Frontal cortex (tissue), 4 donors: ENCODE data around the gene HOXC12. TPM values are rescaled to one million over a fixed set of nuclear protein-coding genes. Genes with fewer than 3 reads are reported as not detected.

ENCODE experiments used
- DNase-seq, 2 donors: peaks; one replicate each; pipeline ENCODE4 v3.0.0; 2012; ENCODE audit warnings: low spot score in 2 of 2
- FAIRE-seq: peaks from 2 replicates; lab custom pipeline; 2012; peaks lifted over from hg19 to GRCh38; lab: Jason Lieb, UNC
- total RNA-seq: library from RNA; depleted of rRNA; stranded (reverse); fragments of >200 nt; gene quantifications from one replicate; pipeline ENCODE4 v1.2.3, GENCODE V29; 2014
- donor health status: control.
- donor health status: control.
- donor health status: control.

The HOXC12 gene
- not detected for total RNA-seq

DNA sequence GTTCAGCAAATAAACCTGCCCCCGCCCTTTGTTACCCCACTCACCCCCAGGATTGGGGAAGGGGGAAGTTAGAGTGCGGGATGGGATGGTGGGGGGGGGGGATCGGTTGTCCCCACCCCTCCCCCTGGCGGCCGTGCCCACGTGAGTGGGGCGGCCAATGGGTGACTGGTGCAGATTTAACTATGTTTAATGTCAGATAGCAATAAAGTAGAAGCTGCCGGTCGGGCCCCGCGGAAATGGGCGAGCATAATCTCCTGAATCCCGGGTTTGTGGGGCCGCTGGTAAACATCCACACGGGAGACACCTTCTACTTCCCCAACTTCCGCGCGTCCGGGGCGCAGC is at the start of gene HOXC12:
Gene HOXC12 (plus strand): TSS at position 210 of the 342 bp plus-strand sequence. CDS start 27 bp downstream, at position 237.
- DNase-seq (no peak), FAIRE-seq (no peak)

GRCh38 chr12:53907103-53907502 is 47.6 kb upstream of the HOXC12 start:
- DNase-seq (no peak), FAIRE-seq (no peak)

DNA sequence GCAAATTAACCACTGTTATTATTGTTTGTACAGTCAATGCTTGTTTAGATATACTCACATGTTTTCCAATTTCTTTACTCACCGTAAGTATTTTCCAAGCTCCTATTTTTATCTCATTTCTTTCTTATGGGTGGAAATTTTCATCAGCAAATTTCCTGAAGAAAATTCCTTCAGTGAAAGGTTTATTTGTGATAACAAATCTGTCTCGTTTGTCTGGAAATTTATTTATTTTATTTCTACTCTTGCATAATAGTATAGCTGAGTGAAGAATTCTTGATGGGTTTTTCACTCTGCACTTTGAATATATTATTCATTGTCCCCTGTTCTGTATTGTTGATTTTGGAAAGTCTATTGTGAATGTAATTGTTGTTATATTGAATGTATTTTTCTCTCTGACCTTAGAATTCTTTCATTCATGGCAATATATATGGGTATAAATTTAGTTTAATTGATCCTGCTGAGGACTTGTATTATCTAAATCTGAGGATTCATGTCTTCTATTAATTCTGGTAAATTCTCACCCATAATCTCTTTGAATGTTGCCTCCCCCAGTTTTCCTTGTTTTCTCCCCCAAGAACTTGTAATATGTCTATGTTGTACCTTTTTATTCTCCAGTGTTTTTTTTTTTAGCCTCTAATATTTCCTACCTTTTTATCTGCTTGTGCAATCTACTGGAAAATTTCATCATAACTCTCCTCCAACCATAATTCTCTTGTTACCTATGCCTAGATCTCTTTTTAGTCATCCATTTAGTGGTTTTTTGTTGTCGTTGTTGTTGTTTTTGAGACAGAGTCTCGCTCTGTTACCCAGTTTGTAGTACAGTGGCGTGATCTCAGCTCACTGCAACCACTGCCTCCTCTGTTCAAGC is 37.7 kb upstream of the HOXC12 start:
- DNase-seq = no peak
- no peak for FAIRE-seq

DNA sequence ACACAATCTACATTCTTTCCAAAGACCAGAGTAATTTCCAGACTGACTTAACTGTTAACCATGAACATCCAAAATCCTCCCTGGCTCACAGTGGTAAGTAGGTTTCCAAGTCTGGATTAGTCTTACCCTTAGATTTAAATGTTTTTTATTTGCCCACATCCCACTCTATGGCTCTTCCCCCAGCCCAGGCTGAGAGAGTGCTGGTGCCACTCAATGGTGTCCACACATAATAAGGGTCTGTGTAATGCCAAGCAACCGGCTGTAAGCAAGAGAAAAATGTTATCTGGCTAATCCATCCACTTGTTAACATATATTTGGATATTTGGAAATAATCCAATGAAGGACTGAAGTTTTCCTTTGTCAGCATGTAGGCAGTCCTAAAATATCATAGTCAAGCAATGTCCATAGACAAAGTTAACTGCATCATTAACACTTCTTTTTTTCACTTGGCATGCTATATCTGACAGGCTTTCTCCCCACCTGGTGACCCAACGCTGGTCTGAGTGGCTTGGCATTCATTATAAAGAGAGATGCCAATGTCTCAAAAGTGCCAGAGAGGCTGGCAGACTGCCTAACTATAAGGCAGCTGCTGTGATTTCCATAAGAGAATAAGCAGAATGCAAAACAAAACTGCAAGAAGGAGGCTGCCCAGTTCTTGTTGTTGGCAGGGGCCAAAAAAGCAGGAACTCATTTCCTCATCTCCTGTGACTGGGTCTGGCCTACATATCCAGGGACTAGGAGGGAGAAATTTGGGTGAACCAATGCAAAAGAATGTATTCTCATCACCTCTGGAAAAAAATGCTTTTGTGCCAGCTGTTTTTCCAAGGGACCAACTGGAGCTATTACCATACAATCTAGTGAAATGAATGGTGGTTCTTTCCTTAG is 29.9 kb upstream of the HOXC12 start:
- no peak for FAIRE-seq
- no peak for DNase-seq

- DNase-seq = no peak
- FAIRE-seq = no peak
Observed at GRCh38 chr12:53927220-53928029, 27.3 kb upstream of the HOXC12 start.

DNA sequence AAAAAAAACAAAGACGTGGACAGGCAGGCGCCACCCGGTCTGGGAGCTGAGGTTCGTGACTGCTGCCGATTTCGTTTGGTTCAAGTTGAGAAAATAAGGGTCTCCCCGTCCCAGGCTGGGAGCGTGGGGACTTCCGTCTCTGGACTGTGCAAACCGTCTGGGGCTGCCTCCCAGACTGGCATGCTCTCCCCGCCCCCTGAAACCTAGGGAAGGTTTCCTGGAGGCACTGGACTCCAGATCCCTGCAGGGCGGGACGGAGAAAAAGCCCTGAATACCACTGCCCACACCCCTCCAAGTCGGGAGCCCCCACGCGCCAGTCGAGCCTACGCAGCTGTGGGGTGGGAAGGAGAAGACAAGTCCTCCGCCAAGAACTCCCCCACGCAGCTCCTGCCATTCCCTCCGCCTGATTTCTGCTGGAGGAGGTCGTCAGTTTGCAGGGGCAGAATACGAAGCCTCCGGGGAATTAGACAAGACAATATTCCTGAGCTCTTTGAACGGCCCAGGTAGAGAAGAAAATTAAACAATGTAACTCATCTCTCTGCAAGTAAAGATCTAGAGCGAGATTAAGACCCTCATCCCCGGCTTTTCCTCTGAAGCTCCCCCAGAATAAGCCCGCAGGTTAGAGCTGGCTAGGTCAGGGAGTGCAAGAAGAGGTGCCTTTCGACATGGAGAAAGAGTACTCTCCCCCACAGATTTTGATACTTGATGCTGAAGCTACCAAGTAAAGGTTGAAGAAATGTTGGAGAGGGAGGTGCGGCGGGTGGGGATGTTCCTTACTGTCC is 26.5 kb upstream of the HOXC12 start:
- FAIRE-seq (no peak), DNase-seq (no peak)

- no peak for DNase-seq
- FAIRE-seq = no peak
Observed at GRCh38 chr12:53929527-53929926, 25.2 kb upstream of the HOXC12 start.

GRCh38 chr12:53930591-53931255 is 24.0 kb upstream of the HOXC12 start:
- DNase-seq = no peak

GRCh38 chr12:53931844-53932581 is 22.7 kb upstream of the HOXC12 start:
- no peak for FAIRE-seq
- no peak for DNase-seq

More at GRCh38 chr12:53930591-53931255, 24.0 kb upstream of the HOXC12 start:
- no peak for FAIRE-seq

DNA sequence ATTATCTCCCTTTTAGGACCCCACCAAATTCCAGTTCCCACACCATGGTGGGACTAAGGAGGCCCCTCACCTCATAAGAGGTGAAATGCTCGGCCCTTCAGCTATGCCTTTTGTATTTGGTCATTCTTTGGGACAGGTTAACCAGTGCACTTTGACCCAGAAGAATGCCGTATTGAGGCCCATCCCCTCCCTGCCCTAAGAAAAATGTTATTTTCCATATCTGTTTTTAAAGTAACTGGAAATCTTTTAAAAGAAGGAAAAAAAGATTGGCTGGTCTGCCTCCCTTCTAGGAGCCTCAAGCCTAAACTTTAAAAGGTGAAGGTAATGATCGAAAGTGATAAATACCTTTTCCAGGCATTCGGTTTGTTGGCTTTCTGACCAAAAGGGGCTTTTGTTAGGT is 21.8 kb upstream of the HOXC12 start:
- DNase-seq = no peak
- FAIRE-seq = no peak

- no peak for FAIRE-seq
- DNase-seq = no peak
Observed at GRCh38 chr12:53935383-53936341, 19.0 kb upstream of the HOXC12 start.

DNA sequence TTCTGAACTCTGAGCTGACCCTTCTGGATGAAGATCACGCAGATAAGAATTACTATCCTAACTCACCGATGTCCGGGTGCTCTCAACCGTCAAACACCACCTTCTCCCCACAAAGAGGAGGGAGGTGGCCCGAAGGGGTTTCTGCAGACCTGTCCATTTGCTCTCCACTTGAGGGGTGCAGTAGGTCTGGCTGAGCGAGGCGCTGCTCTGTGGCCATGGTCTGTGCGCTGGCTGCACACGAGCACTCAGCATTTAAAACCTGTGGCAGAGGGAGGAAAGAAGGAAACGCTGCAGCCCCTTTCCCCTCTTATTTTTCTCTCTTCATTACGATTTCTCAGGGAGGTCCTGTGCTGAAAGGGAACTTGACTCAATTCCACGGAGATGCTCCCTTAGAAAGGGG is 17.6 kb upstream of the HOXC12 start:
- FAIRE-seq = no peak
- no peak for DNase-seq

GRCh38 chr12:53937596-53938325 is 16.9 kb upstream of the HOXC12 start:
- DNase-seq = no peak
- FAIRE-seq = no peak

- no peak for DNase-seq
Observed at GRCh38 chr12:53938326-53939140, 16.2 kb upstream of the HOXC12 start, which contains the start of gene HOXC13. TSS of gene HOXC13 (plus strand) at chr12:53938831. CDS start at chr12:53938907, 76 bp downstream.

More at GRCh38 chr12:53938326-53939140, 16.2 kb upstream of the HOXC12 start, which contains the start of gene HOXC13:
- FAIRE-seq = no peak
